Measurements from ENCODE around the gene TENT4A. TPM values are rescaled to one million over a fixed set of nuclear protein-coding genes. Genes with fewer than 3 reads are reported as not detected.

The TENT4A gene
- total RNA-seq, 2 donors from 2014 or later = 25.5 to 32.7 TPM

GRCh38 chr5:6758236-6758635 is 45.0 kb downstream of the TENT4A start:
- Histone ChIP-seq H3K4me1 (ENCODE audit: control insufficient read depth, insufficient read depth, low read length) (no peaks in the 10 kb centered on the region), H3K9me3 (ENCODE audit: control insufficient read depth, low read length) (no peaks in the 10 kb centered on the region), H3K36me3 (ENCODE audit: control insufficient read depth, insufficient read depth, low read length) (peaks cover 41% of the 10 kb centered on the region), H3K27me3 (ENCODE audit: control insufficient read depth, insufficient read depth, low read length, poor library complexity, severe bottlenecking) (no peaks in the 10 kb centered on the region), H3K27ac (ENCODE audit: low read depth, low read length) (no peak overlapping the region), H3K9ac (ENCODE audit: extremely low read depth, low read length, poor library complexity, severe bottlenecking) (no peak overlapping the region), H3K4me3 (ENCODE audit: low read length) (no peak overlapping the region)
- Mint-ChIP-seq H3K9me3 (no peaks in the 10 kb centered on the region), H3K27me3 (ENCODE audit: insufficient read depth) (no peaks in the 10 kb centered on the region), H3K27ac (no peak overlapping the region), H3K4me3 (no peak overlapping the region), H3K4me1 (no peaks in the 10 kb centered on the region), H3K36me3 (ENCODE audit: low read depth) (peaks cover 43% of the 10 kb centered on the region)
- WGBS, 2 experiments (ENCODE audit: insufficient coverage in 1 of 2, insufficient read length in 1 of 2) = 90 to 93% methylated on average over 2 to 6 of the region's 6 CpGs
- no peak for DNase-seq
- no peak for TF ChIP-seq CTCF (conservative IDR thresholded peaks at IDR 0.05)

- Mint-ChIP-seq H3K9me3 (no peaks in the 10 kb centered on the region), H3K4me1 (no peaks in the 10 kb centered on the region), H3K4me3 (no peak overlapping the region), H3K27ac (no peak overlapping the region), H3K36me3 (ENCODE audit: low read depth) (peaks cover 38% of the 10 kb centered on the region), H3K27me3 (ENCODE audit: insufficient read depth) (no peaks in the 10 kb centered on the region)
- no peak for TF ChIP-seq CTCF (conservative IDR thresholded peaks at IDR 0.05)
- Histone ChIP-seq H3K4me1 (ENCODE audit: control insufficient read depth, insufficient read depth, low read length) (no peaks in the 10 kb centered on the region), H3K36me3 (ENCODE audit: control insufficient read depth, insufficient read depth, low read length) (peaks cover 36% of the 10 kb centered on the region), H3K9me3 (ENCODE audit: control insufficient read depth, low read length) (no peaks in the 10 kb centered on the region), H3K4me3 (ENCODE audit: low read length) (no peak overlapping the region), H3K9ac (ENCODE audit: extremely low read depth, low read length, poor library complexity, severe bottlenecking) (no peak overlapping the region), H3K27me3 (ENCODE audit: control insufficient read depth, insufficient read depth, low read length, poor library complexity, severe bottlenecking) (no peaks in the 10 kb centered on the region), H3K27ac (ENCODE audit: low read depth, low read length) (no peak overlapping the region)
- DNase-seq = no peak
- 95 to 99% methylated on average over 20 of the region's 20 CpGs for WGBS, 2 experiments (ENCODE audit: insufficient coverage in 1 of 2, insufficient read length in 1 of 2)
Measured at GRCh38 chr5:6758706-6759105, 45.5 kb downstream of the TENT4A start.

- Histone ChIP-seq H3K4me3 (ENCODE audit: low read length) (no peak overlapping the region), H3K27me3 (ENCODE audit: control insufficient read depth, insufficient read depth, low read length, poor library complexity, severe bottlenecking) (no peaks in the 10 kb centered on the region), H3K27ac (ENCODE audit: low read depth, low read length) (no peak overlapping the region), H3K36me3 (ENCODE audit: control insufficient read depth, insufficient read depth, low read length) (peaks cover 29% of the 10 kb centered on the region), H3K9me3 (ENCODE audit: control insufficient read depth, low read length) (no peaks in the 10 kb centered on the region), H3K4me1 (ENCODE audit: control insufficient read depth, insufficient read depth, low read length) (no peaks in the 10 kb centered on the region), H3K9ac (ENCODE audit: extremely low read depth, low read length, poor library complexity, severe bottlenecking) (no peak overlapping the region)
- Mint-ChIP-seq H3K36me3 (ENCODE audit: low read depth) (peaks cover 33% of the 10 kb centered on the region), H3K27me3 (ENCODE audit: insufficient read depth) (no peaks in the 10 kb centered on the region), H3K4me1 (no peaks in the 10 kb centered on the region), H3K4me3 (no peak overlapping the region), H3K9me3 (no peaks in the 10 kb centered on the region), H3K27ac (peak overlapping the region; percentile 40)
- 88 to 90% methylated on average over 9 of the region's 9 CpGs for WGBS, 2 experiments (ENCODE audit: insufficient coverage in 1 of 2, insufficient read length in 1 of 2)
- TF ChIP-seq CTCF (conservative IDR thresholded peaks at IDR 0.05) = peak; percentile 25
- DNase-seq = peak; percentile 74
Measured at GRCh38 chr5:6759401-6759800, 46.2 kb downstream of the TENT4A start.
